ENCODE measurements around the gene GSAP.
A peak's percentile ranks its signal among the peaks of the same experiment; 100 is the strongest.

Gene GSAP

GRCh38 chr7:77419102-77419501 is 3.0 kb upstream of the GSAP start:
- Histone ChIP-seq H3K4me1 (ENCODE audit: control insufficient read depth, insufficient read depth, low read length) (peaks cover 26% of the 10 kb centered on the region), H3K27me3 (ENCODE audit: control insufficient read depth, insufficient read depth, low read length) (no peaks in the 10 kb centered on the region), H3K4me3 (ENCODE audit: low read length) (no peak overlapping the region), H3K9ac (ENCODE audit: low read depth, low read length) (no peak overlapping the region), H3K36me3 (ENCODE audit: insufficient read depth, low read length) (no peaks in the 10 kb centered on the region), H3K4me2 (ENCODE audit: low read length) (no peak overlapping the region), H3K9me3 (replicated peaks; ENCODE audit: low read length) (no peaks in the 10 kb centered on the region)

DNA sequence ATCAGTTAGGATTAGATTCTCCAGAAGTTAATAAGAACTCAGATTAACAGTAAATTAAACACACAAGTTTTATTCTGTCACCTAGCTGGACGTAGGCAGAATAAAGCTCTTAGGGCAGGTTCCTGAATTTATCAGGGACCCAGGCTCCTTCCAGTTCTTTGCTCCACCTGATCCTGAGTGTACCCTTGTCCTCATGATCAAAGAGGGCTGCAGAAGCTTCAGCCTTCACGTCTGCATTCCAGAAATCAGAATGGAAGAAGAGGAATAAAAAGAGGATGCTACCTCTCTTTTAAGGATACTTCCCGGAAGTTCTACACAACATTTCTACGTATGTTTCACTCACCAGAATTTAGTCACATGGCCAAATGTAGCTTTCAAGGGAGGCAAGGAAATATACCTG is 1.7 kb upstream of the GSAP start:
- H3K9me3 ChIP-seq (replicated peaks; ENCODE audit: low read length), result no peaks in the 10 kb centered on the region
- no peak overlapping the region for H3K4me2 ChIP-seq (ENCODE audit: low read length)
- no peaks in the 10 kb centered on the region for H3K27me3 ChIP-seq (ENCODE audit: control insufficient read depth, insufficient read depth, low read length)
- H3K9ac ChIP-seq (ENCODE audit: low read depth, low read length), result no peak overlapping the region
- H3K36me3 ChIP-seq (ENCODE audit: insufficient read depth, low read length), result no peaks in the 10 kb centered on the region
- peaks cover 39% of the 10 kb centered on the region for H3K4me1 ChIP-seq (ENCODE audit: control insufficient read depth, insufficient read depth, low read length)
- H3K4me3 ChIP-seq (ENCODE audit: low read length), result no peak overlapping the region

GRCh38 chr7:77416621-77417371 is 647 bp upstream of the GSAP start:
- H3K9me3 ChIP-seq (replicated peaks; ENCODE audit: low read length), result no peaks in the 10 kb centered on the region
- H3K9ac ChIP-seq (ENCODE audit: low read depth, low read length), result peak overlapping the region; percentile 84
- H3K4me3 ChIP-seq (ENCODE audit: low read length), result peak overlapping the region; percentile 78
- no peaks in the 10 kb centered on the region for H3K36me3 ChIP-seq (ENCODE audit: insufficient read depth, low read length)
- peaks cover 40% of the 10 kb centered on the region for H3K4me1 ChIP-seq (ENCODE audit: control insufficient read depth, insufficient read depth, low read length)
- H3K4me2 ChIP-seq (ENCODE audit: low read length), result peak overlapping the region; percentile 87
- H3K27me3 ChIP-seq (ENCODE audit: control insufficient read depth, insufficient read depth, low read length), result no peaks in the 10 kb centered on the region

DNA sequence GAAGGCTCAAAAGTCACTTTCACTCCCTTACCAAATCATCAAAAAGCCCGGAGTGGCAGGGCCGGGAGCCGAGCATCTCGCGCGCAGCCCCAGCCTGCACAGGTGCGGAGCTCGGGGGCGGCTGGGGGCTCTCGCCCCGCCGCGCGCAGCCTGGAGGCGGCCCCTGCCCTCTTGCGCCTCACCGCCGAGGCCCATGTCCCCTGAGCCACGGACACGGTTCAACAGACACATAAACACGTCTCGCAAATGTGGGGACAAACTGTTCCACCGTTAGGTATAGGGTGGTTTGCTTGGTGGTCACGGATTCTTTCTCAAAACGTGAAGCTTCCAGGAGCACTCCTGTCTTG is 700 bp downstream of the GSAP start:
- Histone ChIP-seq H3K9me3 (replicated peaks; ENCODE audit: low read length) (no peaks in the 10 kb centered on the region), H3K36me3 (ENCODE audit: insufficient read depth, low read length) (no peaks in the 10 kb centered on the region), H3K4me1 (ENCODE audit: control insufficient read depth, insufficient read depth, low read length) (peaks cover 43% of the 10 kb centered on the region), H3K27me3 (ENCODE audit: control insufficient read depth, insufficient read depth, low read length) (no peaks in the 10 kb centered on the region), H3K9ac (ENCODE audit: low read depth, low read length) (peak overlapping the region; percentile 84), H3K4me2 (ENCODE audit: low read length) (peak overlapping the region; percentile 87), H3K4me3 (ENCODE audit: low read length) (peak overlapping the region; percentile 78)

DNA sequence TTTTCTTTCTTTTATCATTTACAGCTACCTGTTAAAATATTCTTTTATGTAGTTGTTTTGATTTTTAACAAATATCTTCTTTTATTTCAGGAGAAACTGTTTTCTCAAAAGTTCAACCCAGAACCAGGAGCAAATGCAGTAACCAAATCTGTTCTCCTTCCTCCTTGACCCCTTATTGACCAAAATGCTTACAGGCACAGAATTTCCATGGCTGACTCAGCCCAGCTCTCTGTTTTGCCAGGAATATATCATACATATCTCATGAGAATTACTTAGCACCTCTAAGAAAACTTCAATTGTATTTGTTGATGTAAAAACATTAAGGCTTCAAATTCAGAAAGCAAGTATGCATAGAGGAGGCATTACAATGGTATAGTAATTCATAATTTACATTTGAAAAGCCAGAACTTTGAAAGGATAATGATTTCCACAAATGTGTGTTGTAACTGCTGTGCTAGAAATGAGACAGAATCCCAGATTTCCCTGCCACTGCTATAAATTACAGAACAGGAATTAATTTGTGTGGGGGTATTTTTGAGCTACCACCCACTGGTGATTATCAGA is 2.2 kb downstream of the GSAP start:
- Histone ChIP-seq H3K9me3 (replicated peaks; ENCODE audit: low read length) (no peaks in the 10 kb centered on the region), H3K4me1 (ENCODE audit: control insufficient read depth, insufficient read depth, low read length) (peaks cover 54% of the 10 kb centered on the region), H3K4me3 (ENCODE audit: low read length) (no peak overlapping the region), H3K4me2 (ENCODE audit: low read length) (peak overlapping the region; percentile 28), H3K36me3 (ENCODE audit: insufficient read depth, low read length) (no peaks in the 10 kb centered on the region), H3K27me3 (ENCODE audit: control insufficient read depth, insufficient read depth, low read length) (no peaks in the 10 kb centered on the region), H3K9ac (ENCODE audit: low read depth, low read length) (no peak overlapping the region)

- no peaks in the 10 kb centered on the region for H3K36me3 ChIP-seq (ENCODE audit: insufficient read depth, low read length)
Measured at GRCh38 chr7:77413128-77413527, 3.0 kb downstream of the GSAP start.

DNA sequence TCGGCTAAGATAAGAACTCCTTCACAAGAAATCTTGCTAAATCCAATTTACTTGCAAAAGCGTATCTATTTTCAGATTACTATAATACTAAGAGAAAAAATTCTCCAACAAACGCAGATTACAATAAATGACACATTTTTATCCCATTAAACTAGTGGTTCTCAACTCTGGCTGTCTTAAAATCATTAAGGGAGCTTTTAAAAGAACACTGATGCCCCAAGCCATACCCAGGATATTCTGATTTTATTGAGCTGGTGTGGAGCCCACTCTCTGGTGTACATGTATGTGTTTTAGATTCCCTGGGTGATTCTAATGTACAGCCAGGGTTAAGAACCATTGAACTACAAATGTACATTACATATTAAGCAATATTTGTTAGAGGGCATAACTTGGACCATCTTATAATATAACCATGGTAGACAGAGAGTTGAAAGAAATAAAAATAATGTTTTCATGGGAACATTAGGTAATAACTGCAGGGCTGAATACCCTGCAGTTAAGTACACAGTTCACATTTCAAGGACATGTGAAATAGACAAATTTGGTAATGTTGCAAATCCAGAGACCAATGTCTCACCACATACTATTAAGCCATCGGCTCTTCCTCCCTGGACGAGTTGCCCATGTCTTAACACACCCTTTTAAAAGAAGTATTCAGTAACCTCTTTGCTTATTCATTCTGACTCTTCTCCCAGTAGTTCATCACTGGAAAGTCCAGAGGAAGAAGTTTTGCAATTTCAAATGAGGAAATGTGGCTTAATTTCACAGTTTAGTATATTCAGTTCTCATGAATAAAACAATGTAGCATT is 6.2 kb downstream of the GSAP start:
- peak overlapping the region; percentile 84 for H3K9ac ChIP-seq (ENCODE audit: low read depth, low read length)
- H3K36me3 ChIP-seq (ENCODE audit: insufficient read depth, low read length), result no peaks in the 10 kb centered on the region
- H3K4me3 ChIP-seq (ENCODE audit: low read length), result peak overlapping the region; percentile 44
- peaks cover 47% of the 10 kb centered on the region for H3K4me1 ChIP-seq (ENCODE audit: control insufficient read depth, insufficient read depth, low read length)
- H3K4me2 ChIP-seq (ENCODE audit: low read length), result peak overlapping the region; percentile 75
- no peaks in the 10 kb centered on the region for H3K27me3 ChIP-seq (ENCODE audit: control insufficient read depth, insufficient read depth, low read length)
- no peaks in the 10 kb centered on the region for H3K9me3 ChIP-seq (replicated peaks; ENCODE audit: low read length)

More at GRCh38 chr7:77413128-77413527, 3.0 kb downstream of the GSAP start:
- Histone ChIP-seq H3K4me1 (ENCODE audit: control insufficient read depth, insufficient read depth, low read length) (peaks cover 57% of the 10 kb centered on the region), H3K27me3 (ENCODE audit: control insufficient read depth, insufficient read depth, low read length) (no peaks in the 10 kb centered on the region), H3K4me3 (ENCODE audit: low read length) (no peak overlapping the region), H3K9me3 (replicated peaks; ENCODE audit: low read length) (no peaks in the 10 kb centered on the region), H3K4me2 (ENCODE audit: low read length) (no peak overlapping the region), H3K9ac (ENCODE audit: low read depth, low read length) (no peak overlapping the region)

DNA sequence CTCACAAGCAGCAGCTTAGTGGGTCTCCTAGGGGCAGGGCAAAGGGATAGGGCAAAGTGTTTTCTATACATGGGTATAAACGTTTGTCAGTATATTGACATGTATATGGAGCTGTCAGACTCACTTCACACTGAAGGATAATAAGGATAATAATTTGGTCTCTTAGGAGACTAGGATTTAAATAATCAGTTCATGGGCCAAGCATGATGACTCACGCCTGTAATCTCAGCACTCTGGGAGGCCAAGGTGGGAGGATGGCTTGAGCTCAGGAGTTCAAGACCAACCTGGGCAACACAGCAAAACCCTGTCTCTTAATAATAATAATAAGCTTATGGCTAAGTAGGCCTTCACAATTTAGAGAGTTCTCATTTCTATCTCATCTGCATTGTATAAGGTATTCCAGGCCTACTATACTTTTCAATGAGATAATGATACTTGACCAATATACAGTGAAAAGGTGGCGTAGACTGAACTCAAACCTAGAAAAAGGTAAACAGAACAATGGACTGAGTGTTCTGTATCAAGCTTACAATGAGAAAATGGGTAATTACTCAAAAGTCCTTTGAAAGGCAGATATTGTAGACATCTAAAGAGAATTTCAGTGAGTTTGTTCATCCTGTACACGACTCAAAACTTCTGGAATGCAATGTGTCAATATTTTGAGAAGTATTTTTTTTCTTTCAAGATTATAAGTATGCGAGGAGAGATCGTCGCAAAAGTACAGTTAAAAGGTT is 7.0 kb downstream of the GSAP start:
- no peaks in the 10 kb centered on the region for H3K9me3 ChIP-seq (replicated peaks; ENCODE audit: low read length)
- no peaks in the 10 kb centered on the region for H3K27me3 ChIP-seq (ENCODE audit: control insufficient read depth, insufficient read depth, low read length)
- peak overlapping the region; percentile 84 for H3K9ac ChIP-seq (ENCODE audit: low read depth, low read length)
- H3K4me3 ChIP-seq (ENCODE audit: low read length), result peak overlapping the region; percentile 44
- H3K4me1 ChIP-seq (ENCODE audit: control insufficient read depth, insufficient read depth, low read length), result peaks cover 42% of the 10 kb centered on the region
- H3K36me3 ChIP-seq (ENCODE audit: insufficient read depth, low read length), result no peaks in the 10 kb centered on the region
- peak overlapping the region; percentile 75 for H3K4me2 ChIP-seq (ENCODE audit: low read length)

- Histone ChIP-seq H3K36me3 (ENCODE audit: insufficient read depth, low read length) (no peaks in the 10 kb centered on the region), H3K4me1 (ENCODE audit: control insufficient read depth, insufficient read depth, low read length) (peaks cover 29% of the 10 kb centered on the region), H3K9ac (ENCODE audit: low read depth, low read length) (no peak overlapping the region), H3K27me3 (ENCODE audit: control insufficient read depth, insufficient read depth, low read length) (no peaks in the 10 kb centered on the region), H3K4me2 (ENCODE audit: low read length) (no peak overlapping the region), H3K4me3 (ENCODE audit: low read length) (no peak overlapping the region), H3K9me3 (replicated peaks; ENCODE audit: low read length) (no peaks in the 10 kb centered on the region)
Measured at GRCh38 chr7:77407906-77408305, 8.2 kb downstream of the GSAP start.

DNA sequence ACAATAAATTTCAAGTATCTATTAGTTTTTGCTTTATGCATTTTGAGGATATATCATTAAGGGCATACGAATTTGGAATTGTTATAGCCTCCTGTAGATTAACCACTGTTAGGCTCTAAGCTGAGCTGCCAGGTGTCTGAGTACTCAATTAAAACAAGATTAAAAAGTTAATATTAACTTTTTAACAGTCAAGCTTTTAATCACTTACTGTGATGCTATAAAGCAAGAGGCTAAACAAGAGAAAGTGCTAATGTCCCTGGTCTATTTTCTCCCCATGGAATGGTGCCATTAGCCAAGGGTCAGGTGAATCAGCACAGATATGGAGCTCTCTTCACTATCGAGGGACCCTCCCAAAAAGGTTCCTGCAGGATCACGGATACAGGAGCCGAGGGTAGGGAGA is 9.7 kb downstream of the GSAP start:
- no peaks in the 10 kb centered on the region for H3K36me3 ChIP-seq (ENCODE audit: insufficient read depth, low read length)
- no peak overlapping the region for H3K4me2 ChIP-seq (ENCODE audit: low read length)
- H3K9ac ChIP-seq (ENCODE audit: low read depth, low read length), result no peak overlapping the region
- H3K27me3 ChIP-seq (ENCODE audit: control insufficient read depth, insufficient read depth, low read length), result no peaks in the 10 kb centered on the region
- H3K9me3 ChIP-seq (replicated peaks; ENCODE audit: low read length), result no peaks in the 10 kb centered on the region
- H3K4me1 ChIP-seq (ENCODE audit: control insufficient read depth, insufficient read depth, low read length), result peaks cover 26% of the 10 kb centered on the region
- no peak overlapping the region for H3K4me3 ChIP-seq (ENCODE audit: low read length)

GRCh38 chr7:77404641-77405040 is 11.5 kb downstream of the GSAP start:
- no peaks in the 10 kb centered on the region for H3K27me3 ChIP-seq (ENCODE audit: control insufficient read depth, insufficient read depth, low read length)
- H3K4me1 ChIP-seq (ENCODE audit: control insufficient read depth, insufficient read depth, low read length), result peaks cover 10% of the 10 kb centered on the region
- no peak overlapping the region for H3K4me2 ChIP-seq (ENCODE audit: low read length)
- no peak overlapping the region for H3K4me3 ChIP-seq (ENCODE audit: low read length)
- H3K36me3 ChIP-seq (ENCODE audit: insufficient read depth, low read length), result no peaks in the 10 kb centered on the region
- no peak overlapping the region for H3K9ac ChIP-seq (ENCODE audit: low read depth, low read length)
- no peaks in the 10 kb centered on the region for H3K9me3 ChIP-seq (replicated peaks; ENCODE audit: low read length)
